ENCODE data around the gene STAG1.
"Not testable (repeated sequence)": the region's sequence is repeated elsewhere in the genome, so short reads cannot be mapped to it uniquely, and the experiment has no call there.

STAG1 gene

GRCh38 chr3:136778865-136779264, 26.7 kb upstream of the STAG1 start:
- Histone ChIP-seq H3K4me3 (no peak overlapping the region), H3K27ac (no peak overlapping the region), H3K9ac (no peak overlapping the region), H3K36me3 (no peaks in the 10 kb centered on the region), H3K27me3 (no peaks in the 10 kb centered on the region), H3K4me1 (no peaks in the 10 kb centered on the region), H3K4me2 (no peak overlapping the region), H3K9me3 (replicated peaks in 1 of 11) (no peaks in the 10 kb centered on the region; a peak in 1 of 22 replicates), H4K20me1 (no peaks in the 10 kb centered on the region)
- TF ChIP-seq Cebpa-rat (IDR thresholded peaks at IDR 0.05) = no peak

GRCh38 chr3:136772709-136773108, 20.5 kb upstream of the STAG1 start:
- no peaks in the 10 kb centered on the region for H3K36me3 ChIP-seq
- H3K9me3 ChIP-seq (replicated peaks in 1 of 11) = no peaks in the 10 kb centered on the region; a peak in 3 of 22 replicates
- H3K9ac ChIP-seq = no peak overlapping the region
- H3K4me3 ChIP-seq = no peak overlapping the region
- no peaks in the 10 kb centered on the region for H4K20me1 ChIP-seq
- H3K4me1 ChIP-seq = no peaks in the 10 kb centered on the region; a peak in 1 of 20 replicates
- no peak overlapping the region for H3K27ac ChIP-seq
- no peak overlapping the region for H3K4me2 ChIP-seq
- TF ChIP-seq Cebpa-rat (IDR thresholded peaks at IDR 0.05) = no peak
- no peaks in the 10 kb centered on the region for H3K27me3 ChIP-seq

- peak in 10 of 11 experiments; percentile 15 to 87 (median 80); a peak in 13 of 22 replicates for TF ChIP-seq Cebpa-rat (IDR thresholded peaks at IDR 0.05)
- peak overlapping the region in 8 of 11 experiments; percentile 23 to 68 (median 50); a peak in 12 of 22 replicates for H3K9ac ChIP-seq
- peak overlapping the region in 10 of 11 experiments; percentile 8 to 80 (median 68); a peak in 18 of 22 replicates for H3K27ac ChIP-seq
- H3K4me2 ChIP-seq = peak overlapping the region in 9 of 11 experiments; percentile 1 to 71 (median 54); a peak in 14 of 22 replicates
- H3K4me1 ChIP-seq = peaks cover 11 to 41% (median 22%) of the 10 kb centered on the region in 10 experiments
- H4K20me1 ChIP-seq, H3K36me3 ChIP-seq, H3K27me3 ChIP-seq: not testable (repeated sequence)
- peak overlapping the region in 4 of 10 experiments; percentile 22 to 36 (median 28); a peak in 5 of 20 replicates for H3K4me3 ChIP-seq
- H3K9me3 ChIP-seq (replicated peaks in 1 of 11) = peaks cover 24 to 37% (median 29%) of the 10 kb centered on the region in 11 experiments
These were observed 6.3 kb upstream of the STAG1 start for GRCh38 chr3:136758160-136759102.

GRCh38 chr3:136755192-136755591, 3.0 kb upstream of the STAG1 start:
- H3K4me1 ChIP-seq = peaks cover 17 to 46% (median 30%) of the 10 kb centered on the region in 10 experiments
- no peak overlapping the region for H3K9ac ChIP-seq
- peaks cover 0 to 11% (median 0%) of the 10 kb centered on the region in 11 experiments; a peak in 6 of 22 replicates for H4K20me1 ChIP-seq
- H3K36me3 ChIP-seq = no peaks in the 10 kb centered on the region
- no peak overlapping the region for H3K4me3 ChIP-seq
- H3K4me2 ChIP-seq = no peak overlapping the region
- no peak for TF ChIP-seq Cebpa-rat (IDR thresholded peaks at IDR 0.05)
- no peaks in the 10 kb centered on the region for H3K27me3 ChIP-seq
- H3K9me3 ChIP-seq (replicated peaks in 1 of 11) = peaks cover 0 to 7% (median 0%) of the 10 kb centered on the region in 11 experiments; a peak in 4 of 22 replicates
- H3K27ac ChIP-seq = no peak overlapping the region

- H3K4me2 ChIP-seq = peak overlapping the region; percentile 82 to 94 (median 89)
- peaks cover 0 to 29% (median 9%) of the 10 kb centered on the region in 11 experiments; a peak in 12 of 22 replicates for H4K20me1 ChIP-seq
- H3K4me3 ChIP-seq = peak overlapping the region; percentile 55 to 76 (median 66)
- TF ChIP-seq Cebpa-rat (IDR thresholded peaks at IDR 0.05) = no peak
- peak overlapping the region; percentile 89 to 100 (median 99) for H3K9ac ChIP-seq
- H3K27me3 ChIP-seq = no peaks in the 10 kb centered on the region
- H3K36me3 ChIP-seq = no peaks in the 10 kb centered on the region; a peak in 1 of 22 replicates
- peak overlapping the region; percentile 92 to 100 (median 96) for H3K27ac ChIP-seq
- peaks cover 35 to 57% (median 45%) of the 10 kb centered on the region in 10 experiments for H3K4me1 ChIP-seq
- peaks cover 0 to 4% (median 0%) of the 10 kb centered on the region in 11 experiments; a peak in 3 of 22 replicates for H3K9me3 ChIP-seq (replicated peaks in 1 of 11)
These were observed 1.3 kb upstream of the STAG1 start for GRCh38 chr3:136753326-136753939.

GRCh38 chr3:136752422-136753325, 496 bp upstream of the STAG1 start:
- no peaks in the 10 kb centered on the region for H3K9me3 ChIP-seq (replicated peaks in 1 of 11)
- peak overlapping the region; percentile 98 to 100 (median 99) for H3K9ac ChIP-seq
- H3K4me1 ChIP-seq = peaks cover 39 to 55% (median 44%) of the 10 kb centered on the region in 10 experiments
- H3K4me2 ChIP-seq = peak overlapping the region; percentile 82 to 94 (median 89)
- peaks cover 0 to 3% (median 0%) of the 10 kb centered on the region in 11 experiments; a peak in 1 of 22 replicates for H3K36me3 ChIP-seq
- TF ChIP-seq Cebpa-rat (IDR thresholded peaks at IDR 0.05) = no peak
- peak overlapping the region; percentile 92 to 100 (median 96) for H3K27ac ChIP-seq
- no peaks in the 10 kb centered on the region for H3K27me3 ChIP-seq
- peak overlapping the region; percentile 68 to 87 (median 76) for H3K4me3 ChIP-seq
- H4K20me1 ChIP-seq = peaks cover 0 to 35% (median 11%) of the 10 kb centered on the region in 11 experiments; a peak in 14 of 22 replicates

GRCh38 chr3:136751316-136752171, 634 bp downstream of the STAG1 start:
- Histone ChIP-seq H3K4me2 (peak overlapping the region; percentile 81 to 100 (median 93)), H3K9ac (peak overlapping the region; percentile 98 to 100 (median 99)), H3K36me3 (peaks cover 0 to 3% (median 0%) of the 10 kb centered on the region in 11 experiments; a peak in 1 of 22 replicates), H4K20me1 (peaks cover 0 to 46% (median 21%) of the 10 kb centered on the region in 11 experiments; a peak in 17 of 22 replicates), H3K4me1 (peaks cover 39 to 55% (median 44%) of the 10 kb centered on the region in 10 experiments), H3K27ac (peak overlapping the region; percentile 93 to 100 (median 98)), H3K9me3 (replicated peaks in 1 of 11) (no peaks in the 10 kb centered on the region), H3K27me3 (no peaks in the 10 kb centered on the region), H3K4me3 (peak overlapping the region; percentile 68 to 87 (median 76))
- no peak for TF ChIP-seq Cebpa-rat (IDR thresholded peaks at IDR 0.05)

Data from BLaER1 treated with 17β-estradiol and CSF1 and Interleukin-3, amounts not matched to agents 10 nM and 100 nM (cell line).